ENCODE results near the gene SLC39A7. TPM values are rescaled to one million over a fixed set of nuclear protein-coding genes. Genes with fewer than 3 reads are reported as not detected.

The SLC39A7 gene
- total RNA-seq, 1 donor from 2014 or later, result 94.1 TPM

DNA sequence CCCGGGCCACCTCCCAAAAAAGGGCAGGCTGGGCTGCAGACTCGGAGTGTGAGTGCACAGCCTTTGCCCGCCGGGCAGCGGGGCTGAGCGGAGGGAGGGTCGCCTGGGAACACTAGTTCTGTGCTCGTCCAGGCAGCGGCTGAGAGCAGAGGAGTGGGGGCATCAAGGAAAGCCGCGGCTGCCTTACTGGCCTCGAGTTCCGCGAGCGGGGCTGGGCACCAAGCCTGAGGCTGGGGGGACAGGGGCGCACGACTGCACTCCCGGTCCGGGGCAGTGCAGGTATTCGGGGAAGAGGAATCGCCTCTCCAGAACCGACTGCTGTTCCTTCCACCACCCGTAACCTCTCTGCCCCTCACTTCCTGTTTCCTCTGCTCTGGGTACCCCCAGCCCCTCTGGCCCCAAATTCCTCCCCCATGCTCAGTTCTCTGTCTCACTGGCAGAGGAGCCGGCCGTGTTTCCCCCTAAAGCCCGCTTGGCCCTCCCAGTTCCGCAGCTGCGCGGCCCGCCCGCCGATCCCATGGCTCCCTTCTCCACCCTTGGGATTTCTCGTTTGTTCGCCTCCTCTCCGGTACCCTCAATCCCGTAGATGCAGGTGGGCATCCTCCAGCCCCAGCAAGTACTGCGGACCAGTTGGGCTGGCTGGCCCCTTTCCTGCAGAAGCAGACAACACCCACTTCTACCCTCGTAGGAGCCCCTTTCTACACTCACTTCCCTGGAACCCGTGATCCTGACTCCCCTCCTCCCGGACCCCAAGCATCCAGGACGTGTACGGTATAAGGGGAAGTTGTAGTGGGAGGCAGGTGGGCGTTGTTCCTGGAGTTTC, 12.7 kb downstream of the SLC39A7 start:
- H3K4me3 ChIP-seq (ENCODE audit: low read depth, low read length), result peak overlapping the region; percentile 41
- TF ChIP-seq, protein P1, sequence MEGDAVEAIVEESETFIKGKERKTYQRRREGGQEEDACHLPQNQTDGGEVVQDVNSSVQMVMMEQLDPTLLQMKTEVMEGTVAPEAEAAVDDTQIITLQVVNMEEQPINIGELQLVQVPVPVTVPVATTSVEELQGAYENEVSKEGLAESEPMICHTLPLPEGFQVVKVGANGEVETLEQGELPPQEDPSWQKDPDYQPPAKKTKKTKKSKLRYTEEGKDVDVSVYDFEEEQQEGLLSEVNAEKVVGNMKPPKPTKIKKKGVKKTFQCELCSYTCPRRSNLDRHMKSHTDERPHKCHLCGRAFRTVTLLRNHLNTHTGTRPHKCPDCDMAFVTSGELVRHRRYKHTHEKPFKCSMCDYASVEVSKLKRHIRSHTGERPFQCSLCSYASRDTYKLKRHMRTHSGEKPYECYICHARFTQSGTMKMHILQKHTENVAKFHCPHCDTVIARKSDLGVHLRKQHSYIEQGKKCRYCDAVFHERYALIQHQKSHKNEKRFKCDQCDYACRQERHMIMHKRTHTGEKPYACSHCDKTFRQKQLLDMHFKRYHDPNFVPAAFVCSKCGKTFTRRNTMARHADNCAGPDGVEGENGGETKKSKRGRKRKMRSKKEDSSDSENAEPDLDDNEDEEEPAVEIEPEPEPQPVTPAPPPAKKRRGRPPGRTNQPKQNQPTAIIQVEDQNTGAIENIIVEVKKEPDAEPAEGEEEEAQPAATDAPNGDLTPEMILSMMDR (IDR thresholded peaks at IDR 0.05; ENCODE audit: insufficient read depth, low read length, poor library complexity, severe bottlenecking), result no peak
- no peak for DNase-seq (ENCODE audit: low read depth)

GRCh38 chr6:33213989-33214335, 13.3 kb downstream of the SLC39A7 start:
- peak overlapping the region; percentile 41 for H3K4me3 ChIP-seq (ENCODE audit: low read depth, low read length)

More for the DNA sequence above, 12.7 kb downstream of the SLC39A7 start:
- H3K27me3 ChIP-seq (ENCODE audit: control insufficient read depth, insufficient read depth, low read length), result peaks cover 8% of the 10 kb centered on the region
- H3K36me3 ChIP-seq (ENCODE audit: control insufficient read depth, insufficient read depth, low read length), result peaks cover 2% of the 10 kb centered on the region

GRCh38 chr6:33215271-33216116, 14.8 kb downstream of the SLC39A7 start:
- TF ChIP-seq, protein P1 (IDR thresholded peaks at IDR 0.05; ENCODE audit: insufficient read depth, low read length, poor library complexity, severe bottlenecking), result no peak
- peaks cover 8% of the 10 kb centered on the region for H3K27me3 ChIP-seq (ENCODE audit: control insufficient read depth, insufficient read depth, low read length)
- no peak for DNase-seq (ENCODE audit: low read depth)
- H3K4me3 ChIP-seq (ENCODE audit: low read depth, low read length), result no peak overlapping the region
- no peaks in the 10 kb centered on the region for H3K36me3 ChIP-seq (ENCODE audit: control insufficient read depth, insufficient read depth, low read length)

More at GRCh38 chr6:33213989-33214335, 13.3 kb downstream of the SLC39A7 start:
- TF ChIP-seq, protein P1 (IDR thresholded peaks at IDR 0.05; ENCODE audit: insufficient read depth, low read length, poor library complexity, severe bottlenecking), result no peak
- peaks cover 8% of the 10 kb centered on the region for H3K27me3 ChIP-seq (ENCODE audit: control insufficient read depth, insufficient read depth, low read length)
- peaks cover 2% of the 10 kb centered on the region for H3K36me3 ChIP-seq (ENCODE audit: control insufficient read depth, insufficient read depth, low read length)
- no peak for DNase-seq (ENCODE audit: low read depth)

- Histone ChIP-seq H3K36me3 (ENCODE audit: control insufficient read depth, insufficient read depth, low read length) (no peaks in the 10 kb centered on the region), H3K4me3 (ENCODE audit: low read depth, low read length) (no peak overlapping the region), H3K27me3 (ENCODE audit: control insufficient read depth, insufficient read depth, low read length) (peaks cover 8% of the 10 kb centered on the region)
- TF ChIP-seq, protein P1 (IDR thresholded peaks at IDR 0.05; ENCODE audit: insufficient read depth, low read length, poor library complexity, severe bottlenecking), result no peak
- DNase-seq (ENCODE audit: low read depth), result no peak
Observed at GRCh38 chr6:33216117-33216649, 15.5 kb downstream of the SLC39A7 start.

- no peak for DNase-seq (ENCODE audit: low read depth)
- TF ChIP-seq, protein P1 (IDR thresholded peaks at IDR 0.05; ENCODE audit: insufficient read depth, low read length, poor library complexity, severe bottlenecking), result no peak
- Histone ChIP-seq H3K27me3 (ENCODE audit: control insufficient read depth, insufficient read depth, low read length) (peaks cover 8% of the 10 kb centered on the region), H3K4me3 (ENCODE audit: low read depth, low read length) (no peak overlapping the region), H3K36me3 (ENCODE audit: control insufficient read depth, insufficient read depth, low read length) (no peaks in the 10 kb centered on the region)
Observed at GRCh38 chr6:33217246-33217645, 16.6 kb downstream of the SLC39A7 start.

Measured in kidney epithelial cell (primary cell).